Fibroblast of lung (primary cell): ENCODE results near the gene CAMK1D.

Experiments
- EZH2 ChIP-seq: IDR thresholded peaks from 2 replicates; pipeline ENCODE4 v1.5.1; 2012; ENCODE audit warnings: low read length, control low read depth, mild to moderate bottlenecking; ENCODE audit errors: missing control alignments
- TF ChIP-seq, protein P1 (sequence below), 2 donors: IDR thresholded peaks in 1 of 2; conservative IDR thresholded peaks in 1 of 2; 1 replicate in 1 of 2; 2 replicates in 1 of 2; pipeline ENCODE4 v1.5.1; 2011 to 2012; ENCODE audit warnings: low read length in 2 of 2, control low read depth in 1 of 2, inconsistent platforms in 1 of 2, low read depth in 1 of 2, mild to moderate bottlenecking in 1 of 2

DNA sequence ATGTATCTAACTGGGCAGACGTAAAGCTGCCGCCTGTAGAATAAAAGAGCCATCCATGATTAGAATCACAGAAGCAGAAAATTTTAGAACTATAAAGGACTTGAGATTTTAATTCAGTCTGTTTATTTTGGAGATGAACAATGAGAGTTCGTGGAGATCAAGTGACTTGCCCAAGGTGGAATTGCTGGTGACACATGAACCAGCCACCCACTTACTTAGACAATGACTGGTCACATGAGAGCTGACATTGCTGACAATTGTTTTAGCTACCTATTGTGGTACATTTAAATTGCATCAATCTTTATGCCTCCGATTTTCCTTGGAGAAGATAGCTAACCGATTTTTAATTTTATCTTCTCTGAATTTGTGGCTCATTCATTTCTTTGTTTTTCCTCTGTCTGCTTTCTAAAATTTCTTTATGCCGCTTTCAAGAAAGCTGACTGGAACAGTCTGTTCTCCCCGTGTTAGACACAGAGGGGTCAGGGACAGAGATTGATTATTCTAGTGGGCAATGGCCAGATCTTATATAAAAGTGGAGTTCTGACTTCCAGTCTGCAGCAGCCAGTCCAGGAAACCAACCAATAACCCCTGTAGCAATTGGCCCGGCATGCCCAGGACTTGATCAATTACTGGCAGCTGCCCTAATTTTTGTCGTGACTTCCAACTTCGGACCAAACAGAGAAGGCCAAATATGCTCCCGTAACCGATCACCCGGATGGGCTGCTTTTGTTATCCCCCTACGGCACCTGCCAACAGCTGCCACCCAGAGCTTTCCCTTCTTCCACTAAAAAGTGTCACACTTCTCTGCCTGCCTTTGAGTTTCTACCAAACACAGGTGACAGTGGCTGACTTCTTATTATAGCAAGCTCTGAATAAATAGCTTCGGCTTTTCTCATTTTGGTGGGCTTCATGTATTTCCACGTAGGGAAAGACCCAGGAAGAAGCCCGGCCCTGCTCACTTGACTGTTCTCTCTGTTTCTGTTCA lies 241.6 kb downstream of the CAMK1D start:
- TF ChIP-seq, protein P1, sequence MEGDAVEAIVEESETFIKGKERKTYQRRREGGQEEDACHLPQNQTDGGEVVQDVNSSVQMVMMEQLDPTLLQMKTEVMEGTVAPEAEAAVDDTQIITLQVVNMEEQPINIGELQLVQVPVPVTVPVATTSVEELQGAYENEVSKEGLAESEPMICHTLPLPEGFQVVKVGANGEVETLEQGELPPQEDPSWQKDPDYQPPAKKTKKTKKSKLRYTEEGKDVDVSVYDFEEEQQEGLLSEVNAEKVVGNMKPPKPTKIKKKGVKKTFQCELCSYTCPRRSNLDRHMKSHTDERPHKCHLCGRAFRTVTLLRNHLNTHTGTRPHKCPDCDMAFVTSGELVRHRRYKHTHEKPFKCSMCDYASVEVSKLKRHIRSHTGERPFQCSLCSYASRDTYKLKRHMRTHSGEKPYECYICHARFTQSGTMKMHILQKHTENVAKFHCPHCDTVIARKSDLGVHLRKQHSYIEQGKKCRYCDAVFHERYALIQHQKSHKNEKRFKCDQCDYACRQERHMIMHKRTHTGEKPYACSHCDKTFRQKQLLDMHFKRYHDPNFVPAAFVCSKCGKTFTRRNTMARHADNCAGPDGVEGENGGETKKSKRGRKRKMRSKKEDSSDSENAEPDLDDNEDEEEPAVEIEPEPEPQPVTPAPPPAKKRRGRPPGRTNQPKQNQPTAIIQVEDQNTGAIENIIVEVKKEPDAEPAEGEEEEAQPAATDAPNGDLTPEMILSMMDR (conservative IDR thresholded peaks at IDR 0.05 in 1 of 2, IDR thresholded peaks at IDR 0.05 in 1 of 2; ENCODE audit: low read depth in 1 of 2, low read length in 2 of 2) = no peak
- TF ChIP-seq EZH2 = no peak
